Upper lobe of left lung (tissue), 4 donors: ENCODE data around the gene RAPGEF1.
"Not testable (repeated sequence)": the region's sequence is repeated elsewhere in the genome, so short reads cannot be mapped to it uniquely, and the experiment has no call there.

ENCODE experiments used
- POLR2A ChIP-seq, 4 donors: fragments of 450-650 bp; IDR thresholded peaks; one replicate each; pipeline ENCODE4 v1.5.1; 2016 to 2017; ENCODE audit warnings: antibody characterized with exemption in 4 of 4, mild to moderate bottlenecking in 2 of 4
- POLR2AphosphoS5 ChIP-seq, 2 donors: sonication (generic); formaldehyde crosslinking; IDR thresholded peaks; one replicate each; pipeline ENCODE4 v1.5.1; 2017; ENCODE audit warnings: antibody characterized with exemption in 2 of 2
- TF ChIP-seq, protein P1 (sequence below), 6 experiments: fragments of 450-650 bp in 4 of 6; fragments of 200-600 bp in 2 of 6; sonication (generic) in 2 of 6; IDR thresholded peaks; one replicate each; pipeline ENCODE4 v1.5.1; 2016 to 2019; ENCODE audit warnings: antibody characterized with exemption in 6 of 6

DNA sequence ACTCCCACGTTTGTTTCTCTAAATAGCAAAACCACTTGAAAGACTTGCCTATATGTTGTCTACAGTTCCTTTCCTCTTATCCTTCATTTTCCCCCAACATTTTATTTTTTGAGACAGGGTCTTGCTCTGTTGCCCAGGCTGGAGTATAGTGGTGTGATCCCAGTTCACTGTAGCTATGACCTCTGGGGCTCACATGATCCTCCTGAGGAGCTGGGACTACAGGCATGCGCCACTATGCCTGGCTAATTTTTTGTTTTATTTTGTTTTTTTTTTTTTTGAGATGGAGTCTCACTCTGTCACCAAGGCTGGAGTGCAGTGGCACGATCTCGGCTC is 77.6 kb downstream of the RAPGEF1 start:
- TF ChIP-seq POLR2AphosphoS5, POLR2A (IDR thresholded peaks at IDR 0.05): not testable (repeated sequence)
- TF ChIP-seq, protein P1, sequence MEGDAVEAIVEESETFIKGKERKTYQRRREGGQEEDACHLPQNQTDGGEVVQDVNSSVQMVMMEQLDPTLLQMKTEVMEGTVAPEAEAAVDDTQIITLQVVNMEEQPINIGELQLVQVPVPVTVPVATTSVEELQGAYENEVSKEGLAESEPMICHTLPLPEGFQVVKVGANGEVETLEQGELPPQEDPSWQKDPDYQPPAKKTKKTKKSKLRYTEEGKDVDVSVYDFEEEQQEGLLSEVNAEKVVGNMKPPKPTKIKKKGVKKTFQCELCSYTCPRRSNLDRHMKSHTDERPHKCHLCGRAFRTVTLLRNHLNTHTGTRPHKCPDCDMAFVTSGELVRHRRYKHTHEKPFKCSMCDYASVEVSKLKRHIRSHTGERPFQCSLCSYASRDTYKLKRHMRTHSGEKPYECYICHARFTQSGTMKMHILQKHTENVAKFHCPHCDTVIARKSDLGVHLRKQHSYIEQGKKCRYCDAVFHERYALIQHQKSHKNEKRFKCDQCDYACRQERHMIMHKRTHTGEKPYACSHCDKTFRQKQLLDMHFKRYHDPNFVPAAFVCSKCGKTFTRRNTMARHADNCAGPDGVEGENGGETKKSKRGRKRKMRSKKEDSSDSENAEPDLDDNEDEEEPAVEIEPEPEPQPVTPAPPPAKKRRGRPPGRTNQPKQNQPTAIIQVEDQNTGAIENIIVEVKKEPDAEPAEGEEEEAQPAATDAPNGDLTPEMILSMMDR (IDR thresholded peaks at IDR 0.05), result not testable (repeated sequence)
